ENCODE data around the gene TMEM120A.

GRCh38 chr7:75966190-75966961 lies 28.0 kb downstream of the TMEM120A start:
- no peak for TF ChIP-seq CTCF (IDR thresholded peaks at IDR 0.05)
- TF ChIP-seq POLR2A (IDR thresholded peaks at IDR 0.05) = no peak
- peak; percentile 93 for TF ChIP-seq EP300 (IDR thresholded peaks at IDR 0.05; ENCODE audit: low read depth)
- peak; percentile 46 to 68 (median 66) for TF ChIP-seq POLR2AphosphoS5 (IDR thresholded peaks at IDR 0.05)
